ENCODE measurements around the gene ZNF346.
"Not testable (repeated sequence)": the region's sequence is repeated elsewhere in the genome, so short reads cannot be mapped to it uniquely, and the experiment has no call there.

ZNF346 gene

DNA sequence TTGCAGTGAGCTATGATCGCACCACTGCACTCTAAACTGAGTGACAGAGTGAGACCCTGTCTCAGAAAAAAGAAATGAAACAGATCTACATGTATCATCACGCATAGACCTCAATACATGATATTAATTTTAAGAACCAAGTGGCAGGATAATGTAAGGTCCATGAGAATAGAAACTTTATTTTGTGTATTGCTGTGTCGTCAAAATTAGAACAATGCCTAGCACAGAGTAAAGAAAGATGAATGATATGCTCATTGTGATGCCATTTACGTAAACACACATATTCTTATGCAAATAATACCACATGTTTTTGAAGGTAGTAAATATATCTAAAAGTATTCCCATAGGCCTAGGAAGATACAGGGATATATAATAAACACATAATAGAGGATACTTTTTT, 12.3 kb upstream of the ZNF346 start:
- DNase-seq = no peak

DNA sequence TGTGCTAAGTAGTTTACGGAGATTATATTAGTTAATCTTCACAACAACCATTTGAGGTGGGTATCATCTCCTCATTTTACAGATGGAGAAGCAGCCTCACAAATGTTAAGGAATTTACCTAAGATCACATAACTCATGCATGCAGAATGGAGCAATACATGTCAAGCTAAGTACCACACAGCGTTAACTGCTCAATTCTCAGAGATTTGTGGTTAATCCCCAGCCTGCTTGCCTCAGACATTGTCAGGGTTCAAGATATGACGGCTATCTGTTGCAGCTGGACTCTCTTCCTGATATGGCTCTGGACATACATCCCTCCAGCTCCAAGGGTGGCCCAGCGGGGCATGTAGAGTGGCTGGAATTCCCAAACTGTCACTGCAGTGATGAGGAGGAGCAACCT, 7.3 kb upstream of the ZNF346 start:
- DNase-seq = no peak

DNA sequence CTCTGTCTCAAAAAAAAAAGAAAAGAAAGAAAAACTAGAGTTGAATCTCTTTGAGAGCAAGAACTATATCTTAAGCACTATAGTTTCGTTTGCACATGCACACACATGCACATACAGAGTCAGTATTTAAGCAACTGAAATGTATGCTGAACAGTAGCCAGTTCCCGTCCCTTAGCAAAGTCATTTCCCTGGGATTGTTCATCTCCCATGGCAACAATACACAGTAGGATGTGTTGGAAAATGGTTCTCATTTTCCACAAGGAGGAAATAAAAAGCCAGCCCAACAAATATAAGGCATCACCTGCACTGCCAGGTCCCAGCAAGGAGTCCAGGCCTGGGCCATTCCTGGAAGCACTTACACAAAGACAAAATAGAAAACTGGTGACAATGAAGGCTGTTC, 4.2 kb upstream of the ZNF346 start:
- DNase-seq = no peak

DNA sequence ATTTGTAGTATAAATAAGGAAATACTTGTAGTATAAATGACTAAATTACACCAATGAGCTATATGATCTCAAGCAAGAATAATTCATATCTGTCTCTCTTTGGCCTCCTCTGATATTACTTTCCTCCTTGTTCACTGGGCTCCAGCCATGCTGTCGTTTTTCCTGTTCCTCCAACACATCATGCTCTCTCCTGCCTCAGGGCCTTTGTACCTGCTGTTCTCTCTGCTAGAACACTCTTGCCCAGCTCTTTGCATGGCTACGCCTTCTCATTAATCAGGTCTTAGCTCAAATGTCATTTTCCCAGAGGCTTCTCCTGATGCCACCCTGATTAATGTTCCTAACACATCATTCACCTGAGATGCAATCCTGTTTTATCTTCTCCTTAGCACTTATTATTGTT, 2.5 kb upstream of the ZNF346 start:
- DNase-seq = no peak

DNA sequence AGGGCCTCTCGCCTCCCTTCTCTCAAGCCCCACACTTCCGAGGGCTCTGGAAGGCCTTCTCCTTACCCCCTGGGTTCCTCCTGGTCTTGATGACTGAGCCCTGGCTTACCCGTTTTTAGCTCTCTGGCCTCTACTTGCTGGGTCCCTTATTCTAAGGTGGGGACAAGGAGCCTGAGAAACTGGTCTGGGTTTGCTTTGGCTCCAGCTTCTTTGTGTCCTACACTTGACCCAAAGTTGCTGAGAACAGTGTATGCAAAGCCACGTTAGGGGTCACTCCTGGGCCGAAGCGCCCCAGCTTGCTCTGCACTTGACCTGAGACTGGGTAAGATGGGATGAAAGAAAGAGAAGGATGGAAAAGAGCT, 788 bp downstream of the ZNF346 start:
- DNase-seq = peak in 1 of 2 experiments; percentile 9

DNA sequence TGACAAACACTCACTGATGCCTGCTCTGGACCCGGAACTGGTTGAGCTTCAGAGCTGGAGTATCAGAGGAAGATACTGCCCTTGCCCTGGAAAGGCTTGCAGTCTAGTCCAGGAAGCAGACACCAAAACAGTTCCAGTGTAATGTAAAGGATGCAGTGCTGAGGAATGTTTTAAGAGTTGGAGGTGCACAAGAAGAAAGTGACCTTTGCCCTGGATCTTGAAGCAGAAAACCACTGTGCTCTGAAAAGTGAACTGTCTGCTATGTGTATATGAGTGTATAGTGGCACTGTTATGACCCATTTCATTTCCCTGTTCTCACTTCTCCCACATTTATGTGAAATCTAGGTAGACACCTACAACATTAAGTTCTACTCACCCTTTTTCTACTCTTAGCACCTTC, 2.1 kb downstream of the ZNF346 start:
- no peak for DNase-seq

DNA sequence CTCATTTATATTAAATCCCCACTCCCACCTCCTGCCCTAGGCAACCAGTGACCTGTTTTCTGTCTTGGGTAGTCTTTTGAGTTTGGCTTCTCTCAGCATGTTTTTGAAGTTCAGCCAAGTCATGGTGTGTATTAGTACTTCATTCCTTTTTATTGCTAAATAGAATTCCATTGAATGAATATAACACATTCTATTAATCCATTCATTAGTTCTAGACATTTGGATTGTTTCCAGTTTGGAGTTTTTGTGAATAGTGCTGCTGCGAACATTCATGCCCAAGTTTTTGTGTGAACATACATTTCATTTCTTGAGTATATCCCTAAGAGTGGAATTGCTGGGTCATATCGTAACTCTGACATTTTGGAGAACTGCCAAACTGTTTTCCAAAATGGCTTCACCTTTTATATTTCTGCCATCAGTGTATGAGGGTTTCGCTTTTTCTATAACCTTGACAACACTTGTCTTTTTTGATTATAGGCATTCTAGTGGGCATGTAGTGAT, 2.7 kb downstream of the ZNF346 start:
- no peak for DNase-seq

DNA sequence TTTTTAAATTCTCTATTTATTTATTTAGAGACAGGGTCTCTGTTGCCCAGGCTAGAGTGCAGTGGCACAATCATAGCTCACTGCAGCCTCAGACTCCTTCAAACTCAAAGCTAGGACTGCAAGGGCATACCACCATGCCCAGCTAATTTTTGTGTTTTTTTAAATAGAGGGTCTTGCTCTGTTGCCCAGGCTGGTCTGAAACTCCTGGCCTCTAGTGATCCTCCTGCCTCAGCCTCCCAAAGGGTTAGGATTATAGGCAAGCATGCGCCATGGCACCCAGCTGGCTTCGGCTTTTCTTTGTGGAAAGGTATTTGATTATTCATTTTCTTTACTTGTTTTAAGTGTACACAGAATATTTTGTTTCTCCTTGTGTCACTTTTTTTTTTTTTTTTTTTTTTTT, 5.2 kb downstream of the ZNF346 start:
- DNase-seq = no peak

DNA sequence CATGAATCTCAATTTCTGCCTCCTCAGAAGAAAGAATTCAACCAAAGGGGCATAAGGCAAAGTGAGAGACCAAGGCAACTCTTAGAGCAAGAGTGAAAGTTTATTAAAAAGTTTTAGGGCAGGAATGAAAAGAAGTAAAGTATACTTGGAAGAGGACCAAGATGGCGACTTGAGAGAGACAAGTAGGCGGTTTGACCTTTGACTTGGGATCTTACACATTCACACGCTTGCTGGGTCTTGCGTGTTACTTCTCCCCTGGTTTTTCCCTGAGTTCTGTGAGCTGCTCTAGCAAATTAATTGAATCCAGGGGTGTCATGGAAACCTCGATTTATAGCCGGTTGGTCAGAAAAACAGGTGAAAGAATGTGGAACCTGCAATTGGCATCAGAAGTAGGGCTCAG, 7.0 kb downstream of the ZNF346 start:
- DNase-seq = no peak

DNA sequence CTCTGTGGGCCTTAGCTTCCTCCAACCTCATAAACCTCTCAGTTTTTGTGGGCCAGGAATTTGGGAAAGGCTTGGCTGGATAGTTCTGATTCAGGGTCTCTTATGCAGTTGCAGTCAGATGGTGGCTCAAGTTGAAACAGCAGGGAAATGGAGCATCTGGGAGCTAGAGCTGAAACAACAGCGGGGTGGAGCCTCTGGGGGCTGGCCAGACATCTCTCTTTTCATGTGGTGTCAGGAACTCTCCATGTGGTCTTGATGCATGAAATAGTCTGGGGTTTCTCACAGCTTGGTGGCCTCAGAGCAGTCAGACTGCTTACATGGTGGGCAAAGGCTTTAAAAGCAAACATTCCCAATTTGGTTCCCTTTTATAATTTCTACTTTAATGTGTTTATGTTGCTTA, 13.5 kb downstream of the ZNF346 start:
- no peak for DNase-seq

DNA sequence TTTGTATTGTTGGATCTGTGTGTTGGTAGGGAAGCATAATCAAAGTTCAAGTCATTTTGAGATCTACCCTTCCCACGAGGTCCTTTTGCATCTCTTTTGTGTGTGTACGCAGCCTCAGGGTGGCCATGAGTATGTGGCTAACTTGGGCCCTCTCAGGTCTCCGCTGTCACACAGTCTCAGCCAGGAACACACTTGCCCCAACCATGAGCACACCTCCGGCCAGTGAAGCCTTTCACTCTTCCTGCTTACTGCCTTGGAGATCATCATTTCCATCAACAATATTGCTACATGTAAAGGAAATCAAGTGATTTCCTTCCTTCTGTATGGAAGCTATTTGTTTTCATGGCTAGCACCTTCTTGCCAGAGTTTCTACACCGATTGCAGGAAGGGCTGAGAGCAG, 13.9 kb downstream of the ZNF346 start:
- no peak for DNase-seq

DNA sequence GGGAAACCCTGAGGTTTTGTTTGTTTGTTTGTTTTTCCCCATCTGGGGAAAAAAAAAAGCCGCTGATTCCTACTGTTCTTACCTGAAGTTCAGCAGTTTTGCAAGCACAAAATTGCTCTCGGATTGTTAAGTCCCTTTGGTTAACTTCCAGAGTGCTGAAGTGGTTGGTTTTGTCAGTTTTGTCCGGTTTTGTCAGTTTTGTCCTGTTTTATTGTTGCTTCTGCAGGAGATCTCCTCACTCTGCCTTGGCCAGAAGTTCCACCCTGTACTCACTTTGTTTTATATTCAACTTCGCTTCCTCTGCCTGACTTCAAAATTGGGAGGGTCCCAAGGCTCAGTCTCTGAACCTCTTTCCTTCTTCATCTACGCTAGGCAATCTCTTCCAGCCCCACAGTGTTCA, 14.4 kb downstream of the ZNF346 start:
- DNase-seq = no peak

DNA sequence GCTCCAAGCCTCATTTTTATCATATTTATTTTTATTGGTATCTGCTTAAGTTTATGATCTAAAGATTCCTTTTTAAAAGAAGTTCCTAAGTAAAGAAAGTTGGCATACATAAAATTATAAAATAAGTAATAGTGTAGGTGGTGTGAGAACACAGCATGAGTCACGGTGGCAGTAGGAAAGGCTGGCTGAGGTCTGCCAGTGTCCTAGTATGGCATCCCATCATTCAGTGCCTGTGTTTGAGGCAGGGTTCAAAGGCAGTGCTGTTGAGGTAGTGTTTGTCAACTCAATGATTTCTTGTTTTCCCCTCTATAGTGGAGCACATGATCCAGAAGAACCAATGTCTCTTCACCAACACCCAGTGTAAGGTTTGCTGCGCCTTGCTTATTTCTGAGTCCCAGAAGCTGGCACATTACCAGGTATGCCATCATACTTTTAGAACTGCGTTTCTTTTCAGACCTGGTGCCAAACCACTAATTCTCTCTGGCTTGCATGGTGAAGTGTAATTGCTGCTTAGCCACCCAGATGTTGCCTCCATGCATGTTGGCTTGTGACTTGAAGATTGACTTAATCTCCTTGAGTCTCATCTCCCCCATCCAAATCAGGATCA, 18.4 kb downstream of the ZNF346 start:
- DNase-seq = no peak

DNA sequence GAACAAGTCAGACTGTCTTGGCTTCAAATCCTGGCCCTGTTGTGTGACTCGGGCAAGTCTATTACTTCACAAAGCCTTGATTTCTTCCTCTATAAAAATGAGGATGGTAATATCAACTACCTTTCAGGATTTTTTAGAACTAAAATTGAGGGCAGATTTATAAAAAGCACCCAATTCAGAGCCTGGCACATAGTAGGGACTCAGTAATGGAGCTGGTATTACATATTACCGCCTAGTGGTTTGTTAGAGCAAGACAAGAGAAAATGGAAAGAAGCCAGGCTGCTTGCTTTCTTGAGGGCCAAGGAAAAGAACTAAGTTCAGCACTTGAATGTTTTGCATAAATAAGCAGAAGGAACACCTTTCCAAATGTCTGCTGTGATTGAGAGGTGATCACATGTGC, 19.4 kb downstream of the ZNF346 start:
- no peak for DNase-seq

DNA sequence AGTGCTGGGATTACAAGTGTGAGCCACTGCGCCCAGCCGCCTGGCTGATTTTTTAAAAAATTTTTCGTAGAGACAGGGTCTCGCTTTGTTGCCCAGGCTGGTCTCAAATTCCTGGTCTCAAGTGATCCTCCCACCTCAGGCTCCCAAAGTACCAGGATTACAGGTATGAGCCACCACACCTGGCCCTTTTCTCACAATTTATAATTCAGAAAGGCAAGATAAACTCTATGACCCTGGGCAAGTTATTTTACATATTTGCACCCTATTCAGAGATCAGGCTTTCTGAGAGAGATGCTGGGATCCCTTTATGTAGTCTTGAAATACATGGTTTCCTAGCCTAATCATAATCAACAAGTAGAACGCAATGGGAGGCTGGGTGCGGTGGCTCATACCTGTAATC, 20.6 kb downstream of the ZNF346 start:
- no peak for DNase-seq

DNA sequence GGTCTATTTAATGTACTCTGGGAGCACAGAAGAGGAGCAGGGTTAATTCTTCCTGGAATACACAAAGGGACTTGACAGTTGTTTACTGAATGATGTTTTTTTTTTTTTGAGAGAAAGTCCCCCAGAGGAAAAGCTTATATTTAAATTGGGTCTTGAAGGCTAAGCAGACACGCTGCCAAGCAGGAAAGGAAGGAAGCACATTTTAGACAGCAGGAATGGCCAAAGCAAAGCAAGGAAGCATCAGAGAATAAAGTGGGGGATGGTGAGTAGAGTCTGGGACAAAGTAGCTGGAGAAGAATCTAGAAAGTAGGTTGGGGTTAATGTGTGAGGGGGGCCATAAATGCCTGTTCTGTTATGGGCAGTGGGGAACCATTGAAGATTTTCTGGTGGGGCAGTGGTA, 21.5 kb downstream of the ZNF346 start:
- no peak for DNase-seq

DNA sequence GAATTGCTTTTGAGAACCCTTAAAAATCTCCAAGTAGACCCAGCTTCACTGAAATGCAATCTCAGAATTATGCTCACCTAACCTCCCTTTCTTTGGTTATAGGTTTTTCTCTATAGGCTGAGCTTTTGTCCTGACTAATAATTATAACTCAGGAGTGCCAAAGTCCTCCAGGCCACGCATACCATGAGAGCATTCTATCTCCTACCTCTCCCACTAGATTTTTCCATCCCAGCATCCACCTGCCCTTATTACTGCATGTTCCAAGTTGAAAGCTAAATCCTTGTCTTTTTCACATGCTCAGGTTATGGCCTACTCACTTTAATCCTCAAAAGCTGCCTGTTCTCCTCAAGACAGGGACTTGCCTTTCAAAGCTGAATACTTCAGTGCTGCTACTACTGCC, 22.1 kb downstream of the ZNF346 start:
- DNase-seq = no peak

DNA sequence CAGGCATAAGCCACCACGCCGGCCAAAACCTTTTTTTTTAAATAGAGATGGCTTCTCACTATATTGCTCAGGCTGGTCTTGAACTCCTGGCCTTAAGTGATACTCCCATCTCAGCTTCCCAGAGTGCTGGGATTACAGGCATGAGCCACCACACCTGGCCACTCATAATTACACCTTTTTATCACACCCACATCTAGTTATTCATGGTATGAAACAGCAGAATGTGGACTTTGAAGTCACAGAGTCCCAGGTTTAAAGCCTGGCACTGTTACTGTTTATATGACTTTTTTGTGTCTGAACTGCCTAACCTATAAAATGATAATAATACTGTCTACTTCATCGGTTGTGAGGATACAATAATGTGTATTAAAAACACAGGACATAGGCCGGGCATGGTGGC, 23.1 kb downstream of the ZNF346 start:
- DNase-seq = no peak

DNA sequence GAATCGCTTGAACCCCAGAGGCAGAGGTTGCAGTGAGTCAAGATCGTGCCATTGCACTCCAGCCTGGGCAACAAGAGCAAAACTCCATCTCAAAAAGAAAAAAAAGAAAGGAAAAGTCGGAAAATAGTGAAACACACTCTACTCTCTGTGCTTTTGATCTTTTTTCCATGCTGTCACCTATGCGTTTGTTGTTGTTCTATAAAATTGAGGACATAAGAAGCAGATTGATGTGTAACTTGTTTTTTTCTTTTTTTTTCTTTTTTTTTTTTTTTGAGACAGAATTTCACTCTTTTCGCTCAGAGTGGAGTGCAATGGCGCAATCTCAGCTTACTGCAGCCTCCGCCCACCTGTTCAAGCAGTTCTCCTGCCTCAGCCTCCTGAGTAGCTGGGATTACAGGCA, 26.0 kb downstream of the ZNF346 start:
- DNase-seq = not testable (repeated sequence)

DNA sequence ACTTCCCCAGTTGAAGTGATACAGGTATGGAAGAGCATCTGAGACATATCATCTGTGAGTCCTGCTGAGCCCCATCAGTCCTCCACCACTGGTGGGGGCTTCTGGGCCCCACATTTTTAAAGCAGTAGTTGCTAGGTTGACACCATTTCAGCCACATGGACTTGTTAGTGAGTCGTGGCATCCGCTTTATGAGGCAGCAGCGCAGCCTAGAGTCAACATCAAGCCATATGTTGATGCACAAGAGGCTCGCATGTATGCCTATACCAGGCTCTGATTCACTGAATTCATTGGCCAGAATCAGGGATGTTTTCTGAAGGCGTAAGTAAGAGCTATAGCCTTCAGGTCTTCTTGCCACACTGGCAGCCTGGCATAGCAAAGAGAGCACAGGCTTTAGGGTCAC, 26.8 kb downstream of the ZNF346 start:
- DNase-seq = no peak

DNA sequence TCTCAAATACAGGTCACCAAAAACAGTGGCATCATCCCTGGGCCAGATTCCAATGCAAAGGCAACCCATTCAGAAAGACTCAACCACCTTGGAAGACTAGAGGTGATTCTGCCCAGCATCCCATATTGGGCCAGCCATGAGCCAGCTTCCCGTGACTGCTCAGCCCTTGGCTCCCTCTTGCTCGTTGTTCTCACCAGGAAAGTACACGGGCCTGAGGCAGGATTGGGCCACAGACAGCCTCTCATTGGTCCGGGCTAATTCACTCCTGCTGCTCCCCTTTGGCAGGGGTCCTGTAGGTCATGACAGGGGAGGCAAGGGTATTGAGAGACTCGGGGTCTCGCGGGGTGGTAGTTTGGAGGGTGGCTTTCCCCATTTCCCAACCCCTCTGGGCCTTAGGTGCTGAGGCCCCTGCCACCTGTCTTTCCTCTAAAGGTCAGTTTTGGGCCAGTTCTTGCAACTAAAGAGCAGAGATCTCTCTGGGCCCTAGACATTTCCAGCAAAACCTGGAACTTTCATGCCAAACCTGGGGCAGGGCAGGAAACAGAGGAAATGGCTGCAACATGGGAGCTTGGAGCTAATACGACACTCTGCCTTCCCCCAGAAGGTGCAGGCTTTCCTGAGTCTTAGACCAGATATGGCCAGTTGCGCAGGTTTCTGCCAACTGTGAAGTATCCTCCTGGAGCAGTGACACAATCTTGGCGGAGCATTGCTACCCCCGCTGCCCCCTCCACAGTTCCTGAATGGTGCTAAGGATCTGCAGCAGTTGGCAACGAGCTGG, 42.2 kb downstream of the ZNF346 start:
- no peak for DNase-seq

DNA sequence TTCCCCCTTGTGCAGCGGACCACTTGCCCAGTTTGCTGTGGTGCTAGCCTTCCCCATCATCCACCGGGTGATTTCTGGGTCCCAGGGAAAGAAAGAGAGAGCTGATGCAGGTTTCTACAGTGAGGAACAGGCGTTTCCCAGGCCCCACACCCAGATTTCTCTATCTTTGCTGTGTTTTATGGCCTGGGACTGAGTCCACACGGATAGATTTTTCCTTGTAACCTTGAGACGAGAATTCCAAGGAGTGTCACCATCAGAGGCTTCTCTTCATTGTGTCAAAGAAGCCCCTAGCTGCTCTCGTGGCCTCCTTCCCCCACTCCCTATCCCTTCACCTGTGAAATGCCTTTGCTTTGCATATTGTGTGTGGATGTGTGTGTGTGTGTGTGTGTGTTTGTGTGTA, 43.0 kb downstream of the ZNF346 start:
- DNase-seq = no peak

DNA sequence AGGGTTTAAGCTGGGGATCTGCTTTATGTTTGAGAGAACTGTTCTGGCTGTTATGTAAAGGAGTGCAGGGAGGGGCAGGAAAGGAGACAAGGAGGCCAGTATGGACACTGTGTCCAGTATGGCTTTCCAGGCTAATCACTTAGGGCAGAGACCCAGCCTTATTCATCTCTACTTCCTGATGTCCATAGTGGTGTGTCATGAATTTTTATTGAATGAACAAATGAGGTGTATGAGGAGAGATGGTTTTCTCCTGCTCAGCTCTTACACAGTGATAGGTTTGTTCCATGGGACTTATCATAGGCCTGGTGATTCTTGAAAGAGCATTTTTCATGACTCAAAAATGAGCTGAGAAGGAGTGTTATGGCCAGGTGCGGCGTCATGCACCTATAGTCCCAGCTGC, 43.7 kb downstream of the ZNF346 start:
- no peak for DNase-seq

DNA sequence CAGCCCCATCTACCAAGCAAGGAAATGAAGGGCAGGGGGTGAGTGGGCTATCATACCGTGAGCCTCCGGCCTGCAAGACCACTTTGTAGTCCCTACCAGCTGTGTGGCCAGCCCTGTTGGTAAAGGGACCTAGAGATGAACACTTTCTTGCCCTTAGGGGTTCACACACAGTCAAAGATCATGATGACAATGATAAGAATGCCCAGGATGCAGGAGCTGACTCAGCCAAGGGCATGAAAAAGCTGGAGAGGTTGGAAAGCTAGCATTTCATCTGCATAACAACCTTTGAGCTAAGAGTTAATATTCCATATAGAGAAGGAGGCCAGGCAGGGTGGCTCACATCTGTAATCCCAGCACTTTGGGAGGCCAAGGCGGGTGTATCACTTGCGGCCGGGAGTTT, 45.0 kb downstream of the ZNF346 start:
- no peak for DNase-seq

Data from AML-193 (cell line).